Mesenchymal stem cell (in vitro differentiated cells and primary cell): ENCODE measurements around the gene DRG1.
"Not testable (repeated sequence)": the region's sequence is repeated elsewhere in the genome, so short reads cannot be mapped to it uniquely, and the experiment has no call there.

Experiments
- DNase-seq: peaks from one replicate; pipeline ENCODE4 v3.0.0-alpha.2; 2013
- H2AFZ ChIP-seq: one replicate; pipeline ENCODE4 v1.6.1; 2013; ENCODE audit warnings: low read depth, mild to moderate bottlenecking, control low read depth, inconsistent platforms, low read length, moderate library complexity
- H2AK5ac ChIP-seq: 2 replicates; pipeline ENCODE4 v1.6.1; 2013; ENCODE audit warnings: low read length, moderate library complexity, mild to moderate bottlenecking, inconsistent platforms; ENCODE audit not compliant: severe bottlenecking
- H2BK120ac ChIP-seq: one replicate; pipeline ENCODE4 v1.6.1; 2013; ENCODE audit warnings: low read depth, mild to moderate bottlenecking, inconsistent platforms, low read length, moderate library complexity
- H2BK12ac ChIP-seq, 2 experiments: one replicate each; pipeline ENCODE4 v1.6.1; 2013; ENCODE audit warnings: inconsistent platforms in 2 of 2, low read length in 2 of 2, mild to moderate bottlenecking in 2 of 2, moderate library complexity in 2 of 2, control low read depth in 1 of 2
- H2BK15ac ChIP-seq: one replicate; pipeline ENCODE4 v1.6.1; 2013; ENCODE audit warnings: mild to moderate bottlenecking, low read depth, inconsistent platforms; ENCODE audit not compliant: poor library complexity, severe bottlenecking
- H2BK5ac ChIP-seq: 2 replicates; pipeline ENCODE4 v1.6.1; 2013; ENCODE audit warnings: low read depth, mild to moderate bottlenecking, low read length, control low read depth, inconsistent platforms; ENCODE audit not compliant: poor library complexity, severe bottlenecking
- H3K14ac ChIP-seq, 2 experiments: one replicate each; pipeline ENCODE4 v1.6.1; 2013; ENCODE audit warnings: inconsistent platforms in 2 of 2, low read length in 2 of 2, control low read depth in 1 of 2, mild to moderate bottlenecking in 1 of 2, moderate library complexity in 1 of 2
- H3K18ac ChIP-seq, 2 experiments: one replicate each; pipeline ENCODE4 v1.6.1; 2013; ENCODE audit warnings: inconsistent platforms in 2 of 2, low read length in 2 of 2, control low read depth in 1 of 2, low read depth in 1 of 2, mild to moderate bottlenecking in 1 of 2
- H3K23ac ChIP-seq, 2 experiments: one replicate each; pipeline ENCODE4 v1.6.1; 2013; ENCODE audit warnings: inconsistent platforms in 2 of 2, low read length in 2 of 2, mild to moderate bottlenecking in 2 of 2, moderate library complexity in 2 of 2, control low read depth in 1 of 2
- H3K27ac ChIP-seq: 2 replicates; pipeline ENCODE4 v1.5.1; 2013; ENCODE audit warnings: mild to moderate bottlenecking, moderate library complexity, low read length, control low read depth, inconsistent platforms; ENCODE audit not compliant: poor library complexity, severe bottlenecking
- H3K27me3 ChIP-seq, 2 experiments: 2 replicates each; pipeline versions ENCODE4 v1.6.1 to v1.7.0; 2013; ENCODE audit warnings: low read length in 2 of 2, mild to moderate bottlenecking in 2 of 2, moderate library complexity in 2 of 2, control low read depth in 1 of 2, inconsistent platforms in 1 of 2; ENCODE audit not compliant: control insufficient read depth in 1 of 2, insufficient read depth in 1 of 2
- H3K36me3 ChIP-seq, 2 experiments: 2 replicates each; pipeline versions ENCODE4 v1.6.1 to v1.7.0; 2013; ENCODE audit warnings: low read length in 2 of 2, control low read depth in 1 of 2, inconsistent platforms in 1 of 2, low read depth in 1 of 2, mild to moderate bottlenecking in 1 of 2; ENCODE audit not compliant: insufficient read depth in 2 of 2, control insufficient read depth in 1 of 2
- H3K4ac ChIP-seq, 2 experiments: one replicate each; pipeline ENCODE4 v1.6.1; 2013; ENCODE audit warnings: inconsistent platforms in 2 of 2, low read length in 2 of 2, mild to moderate bottlenecking in 2 of 2, moderate library complexity in 2 of 2, control low read depth in 1 of 2, low read depth in 1 of 2
- H3K4me1 ChIP-seq: 2 replicates; pipeline ENCODE4 v1.6.1; 2013; ENCODE audit warnings: low read depth, low read length, control low read depth; ENCODE audit not compliant: control insufficient read depth, insufficient read depth
- H3K4me2 ChIP-seq: 2 replicates; pipeline ENCODE4 v1.6.1; 2013; ENCODE audit warnings: low read length, mild to moderate bottlenecking, inconsistent platforms; ENCODE audit not compliant: poor library complexity, severe bottlenecking
- H3K4me3 ChIP-seq, 2 experiments: 2 replicates each; pipeline versions ENCODE4 v1.5.1 to v1.7.0; 2013; ENCODE audit warnings: low read length in 2 of 2, mild to moderate bottlenecking in 2 of 2, control low read depth in 1 of 2, low read depth in 1 of 2; ENCODE audit not compliant: insufficient read depth in 1 of 2
- H3K79me1 ChIP-seq: replicated peaks from 2 replicates; pipeline ENCODE4 v1.6.1; 2013; ENCODE audit warnings: mild to moderate bottlenecking, control low read depth, low read length, inconsistent platforms; ENCODE audit not compliant: poor library complexity, severe bottlenecking
- H3K9ac ChIP-seq: 2 replicates; pipeline ENCODE4 v1.7.0; 2013; ENCODE audit warnings: mild to moderate bottlenecking, low read length, moderate library complexity
- H3K9me3 ChIP-seq: 2 replicates; pipeline ENCODE4 v1.7.0; 2013; ENCODE audit warnings: mild to moderate bottlenecking, low read length; ENCODE audit not compliant: control insufficient read depth
- H4K8ac ChIP-seq: one replicate; pipeline ENCODE4 v1.6.1; 2013; ENCODE audit warnings: inconsistent platforms, mild to moderate bottlenecking, low read length, moderate library complexity
- H4K91ac ChIP-seq: one replicate; pipeline ENCODE4 v1.6.1; 2013; ENCODE audit warnings: mild to moderate bottlenecking, low read length, inconsistent platforms
- WGBS: methylation state at CpG from one replicate; pipeline ENCODE4 v1.1.7; 2013; ENCODE audit warnings: mixed read lengths; 5-methylcytosine and 5-hydroxymethylcytosine counted together

DRG1 gene

GRCh38 chr22:31394326-31394725, 5.1 kb upstream of the DRG1 start:
- Histone ChIP-seq H3K18ac (no peak overlapping the region), H4K91ac (no peak overlapping the region), H3K36me3 (no peaks in the 10 kb centered on the region), H2AK5ac (no peak overlapping the region), H2BK12ac (no peak overlapping the region), H2BK15ac (no peak overlapping the region), H3K4me1 (no peaks in the 10 kb centered on the region), H2BK120ac (no peak overlapping the region), H3K14ac (no peak overlapping the region), H3K4me3 (no peak overlapping the region), H2BK5ac (no peak overlapping the region), H3K27ac (no peak overlapping the region), H3K9me3 (no peaks in the 10 kb centered on the region), H3K4ac (no peak overlapping the region), H3K4me2 (no peak overlapping the region), H3K9ac (no peak overlapping the region), H2AFZ (no peak overlapping the region), H3K27me3 (no peaks in the 10 kb centered on the region), H4K8ac (no peak overlapping the region), H3K79me1 (no peaks in the 10 kb centered on the region), H3K23ac (no peak overlapping the region)
- no peak for DNase-seq
- WGBS, result 76% methylated on average over 3 of the region's 3 CpGs

- Histone ChIP-seq H3K18ac (no peak overlapping the region), H3K79me1 (peaks cover 3% of the 10 kb centered on the region), H2BK5ac (no peak overlapping the region), H3K23ac (no peak overlapping the region), H3K27me3 (no peaks in the 10 kb centered on the region), H3K36me3 (peaks cover 11 to 18% of the 10 kb centered on the region in 2 experiments), H2BK12ac (no peak overlapping the region), H2AFZ (no peak overlapping the region), H2AK5ac (no peak overlapping the region), H3K4ac (no peak overlapping the region), H3K14ac (no peak overlapping the region), H4K8ac (peak overlapping the region; percentile 84), H4K91ac (no peak overlapping the region), H3K4me1 (peaks cover 1% of the 10 kb centered on the region), H3K27ac (no peak overlapping the region), H3K9me3 (no peaks in the 10 kb centered on the region), H3K9ac (peak overlapping the region; percentile 97), H3K4me3 (no peak overlapping the region), H2BK15ac (no peak overlapping the region), H2BK120ac (no peak overlapping the region), H3K4me2 (no peak overlapping the region)
- WGBS, result 40% methylated on average over 2 of the region's 5 CpGs
- DNase-seq, result peak; percentile 14
Measured at GRCh38 chr22:31398231-31398630, 1.2 kb upstream of the DRG1 start.

GRCh38 chr22:31400023-31400397, 606 bp downstream of the DRG1 start:
- no peak overlapping the region for H2BK120ac ChIP-seq
- peak overlapping the region; percentile 84 for H3K4me2 ChIP-seq
- H3K27ac ChIP-seq, result peak overlapping the region; percentile 77
- peaks cover 1% of the 10 kb centered on the region for H3K4me1 ChIP-seq
- no peak overlapping the region for H2BK15ac ChIP-seq
- H3K36me3 ChIP-seq, result peaks cover 20 to 36% of the 10 kb centered on the region in 2 experiments
- no peak overlapping the region for H2BK5ac ChIP-seq
- peak overlapping the region; percentile 1 to 89 for H3K18ac ChIP-seq
- WGBS, result 11% methylated on average over 9 of the region's 11 CpGs
- H3K23ac ChIP-seq, result peak overlapping the region in 1 of 2 experiments; percentile 86
- no peaks in the 10 kb centered on the region for H3K9me3 ChIP-seq
- peak overlapping the region; percentile 97 for H3K9ac ChIP-seq
- peak overlapping the region; percentile 58 for H2AK5ac ChIP-seq
- H4K91ac ChIP-seq, result peak overlapping the region; percentile 64
- H3K4me3 ChIP-seq, result peak overlapping the region; percentile 81 to 98
- H2BK12ac ChIP-seq, result peak overlapping the region in 1 of 2 experiments; percentile 42
- no peaks in the 10 kb centered on the region for H3K27me3 ChIP-seq
- peak overlapping the region in 1 of 2 experiments; percentile 89 for H3K14ac ChIP-seq
- peak; percentile 70 for DNase-seq
- peak overlapping the region; percentile 15 to 81 for H3K4ac ChIP-seq
- H4K8ac ChIP-seq, result peak overlapping the region; percentile 96
- peaks cover 5% of the 10 kb centered on the region for H3K79me1 ChIP-seq
- H2AFZ ChIP-seq, result peak overlapping the region; percentile 66

GRCh38 chr22:31402350-31402749, 2.9 kb downstream of the DRG1 start:
- H3K14ac ChIP-seq, H2BK5ac ChIP-seq, H3K27ac ChIP-seq, H3K4me1 ChIP-seq, H2BK12ac ChIP-seq, H3K9ac ChIP-seq, H3K4ac ChIP-seq, H2BK120ac ChIP-seq, H3K4me2 ChIP-seq, DNase-seq, H3K4me3 ChIP-seq, H3K9me3 ChIP-seq, H2AK5ac ChIP-seq, H2BK15ac ChIP-seq, H2AFZ ChIP-seq, H4K8ac ChIP-seq, H3K27me3 ChIP-seq, H3K79me1 ChIP-seq, H3K23ac ChIP-seq, H3K18ac ChIP-seq, H4K91ac ChIP-seq: not testable (repeated sequence)
- peaks cover 28 to 56% of the 10 kb centered on the region in 2 experiments for H3K36me3 ChIP-seq
- WGBS, result 100% methylated on average over 1 of the region's 2 CpGs
